ENCODE data around the gene CDS2.

DNA sequence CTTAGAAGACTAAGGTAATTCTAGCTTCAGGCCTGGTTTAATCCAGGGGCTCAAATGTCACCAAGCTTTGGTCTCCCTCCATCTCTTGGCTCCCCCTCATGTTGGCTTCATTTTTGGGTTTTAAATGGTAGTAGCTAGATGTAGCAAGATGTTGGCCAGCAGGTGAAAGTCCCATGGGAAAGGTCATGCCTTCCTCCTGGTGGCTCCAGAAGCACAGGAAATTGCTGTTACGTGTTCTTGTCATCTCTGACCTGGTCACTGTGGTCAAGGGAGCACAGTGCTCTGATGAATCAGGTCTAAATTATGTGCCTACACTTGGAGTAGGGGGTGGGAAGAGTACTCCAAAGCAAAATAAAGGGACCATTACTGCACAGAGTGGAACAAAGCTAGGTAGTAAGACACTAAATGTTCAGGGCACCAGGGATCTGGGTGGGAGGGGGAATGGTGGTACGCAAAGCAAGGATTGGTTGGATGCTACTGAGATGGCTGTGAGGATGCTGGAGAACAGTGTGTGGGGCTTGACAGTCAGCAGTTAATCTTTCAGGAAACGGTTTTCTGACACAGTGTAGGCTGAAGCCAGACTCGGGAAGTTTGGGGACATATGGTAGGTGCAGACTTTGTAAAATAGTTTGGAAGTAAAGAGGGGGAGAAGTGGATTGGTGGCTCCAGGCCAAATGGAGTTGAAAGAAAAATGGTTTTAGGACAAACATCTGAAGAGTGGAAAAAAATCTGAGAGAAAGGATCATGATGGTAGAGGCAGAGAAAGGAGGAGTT, 30.1 kb downstream of the CDS2 start:
- TF ChIP-seq, protein P1, sequence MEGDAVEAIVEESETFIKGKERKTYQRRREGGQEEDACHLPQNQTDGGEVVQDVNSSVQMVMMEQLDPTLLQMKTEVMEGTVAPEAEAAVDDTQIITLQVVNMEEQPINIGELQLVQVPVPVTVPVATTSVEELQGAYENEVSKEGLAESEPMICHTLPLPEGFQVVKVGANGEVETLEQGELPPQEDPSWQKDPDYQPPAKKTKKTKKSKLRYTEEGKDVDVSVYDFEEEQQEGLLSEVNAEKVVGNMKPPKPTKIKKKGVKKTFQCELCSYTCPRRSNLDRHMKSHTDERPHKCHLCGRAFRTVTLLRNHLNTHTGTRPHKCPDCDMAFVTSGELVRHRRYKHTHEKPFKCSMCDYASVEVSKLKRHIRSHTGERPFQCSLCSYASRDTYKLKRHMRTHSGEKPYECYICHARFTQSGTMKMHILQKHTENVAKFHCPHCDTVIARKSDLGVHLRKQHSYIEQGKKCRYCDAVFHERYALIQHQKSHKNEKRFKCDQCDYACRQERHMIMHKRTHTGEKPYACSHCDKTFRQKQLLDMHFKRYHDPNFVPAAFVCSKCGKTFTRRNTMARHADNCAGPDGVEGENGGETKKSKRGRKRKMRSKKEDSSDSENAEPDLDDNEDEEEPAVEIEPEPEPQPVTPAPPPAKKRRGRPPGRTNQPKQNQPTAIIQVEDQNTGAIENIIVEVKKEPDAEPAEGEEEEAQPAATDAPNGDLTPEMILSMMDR (conservative IDR thresholded peaks at IDR 0.05; ENCODE audit: low read length): no peak
- no peak for TF ChIP-seq EZH2phosphoT487 (IDR thresholded peaks at IDR 0.05; ENCODE audit: borderline replicate concordance, low read depth, low read length)

All from OCI-LY7 (cell line).